Lung (tissue), 12 donors: ENCODE data around the gene MDN1. TPM values are rescaled to one million over a fixed set of nuclear protein-coding genes. Genes with fewer than 3 reads are reported as not detected.

Experiments
- ATAC-seq: fragments of 200-7000 bp; cut with Tn5 transposase; one replicate; pipeline ENCODE4 v1.9.1; 2020; ENCODE audit warnings: moderate number of reproducible peaks; ENCODE audit not compliant: insufficient read depth, low FRiP score
- DNase-seq, 3 donors: peaks; one replicate each; pipeline ENCODE4 v3.0.0-alpha.2; 2013 to 2017
- H3K27ac ChIP-seq, 2 donors: one replicate each; pipeline ENCODE4 v1.5.1; 2013; ENCODE audit warnings: mild to moderate bottlenecking in 2 of 2, moderate library complexity in 2 of 2, control low read depth in 1 of 2, inconsistent platforms in 1 of 2, low read depth in 1 of 2, low read length in 1 of 2
- H3K27me3 ChIP-seq, 3 donors: one replicate each; pipeline ENCODE4 v1.5.1; 2013; ENCODE audit warnings: low read length in 2 of 3; ENCODE audit not compliant: control insufficient read depth in 3 of 3, insufficient read depth in 3 of 3
- H3K36me3 ChIP-seq, 4 donors: one replicate each; pipeline ENCODE4 v1.5.1; 2013; ENCODE audit warnings: low read length in 4 of 4, mild to moderate bottlenecking in 1 of 4, moderate library complexity in 1 of 4; ENCODE audit not compliant: control insufficient read depth in 4 of 4, insufficient read depth in 4 of 4
- H3K4me1 ChIP-seq, 5 donors: one replicate each; pipeline ENCODE4 v1.5.1; 2013; ENCODE audit warnings: low read length in 5 of 5, mild to moderate bottlenecking in 2 of 5, moderate library complexity in 1 of 5; ENCODE audit not compliant: control insufficient read depth in 5 of 5, insufficient read depth in 5 of 5
- H3K4me3 ChIP-seq: one replicate; pipeline ENCODE4 v1.5.1; 2013; ENCODE audit warnings: mild to moderate bottlenecking, control low read depth, moderate library complexity
- H3K9ac ChIP-seq, 2 donors: one replicate each; pipeline ENCODE4 v1.5.1; 2013; ENCODE audit warnings: low read length in 2 of 2, control low read depth in 1 of 2; ENCODE audit not compliant: insufficient read depth in 1 of 2
- H3K9me3 ChIP-seq, 4 donors: one replicate each; pipeline ENCODE4 v1.5.1; 2013; ENCODE audit warnings: low read length in 3 of 4, mild to moderate bottlenecking in 1 of 4, moderate library complexity in 1 of 4; ENCODE audit not compliant: control insufficient read depth in 4 of 4, insufficient read depth in 3 of 4
- CTCF ChIP-seq: IDR thresholded peaks from 2 replicates; pipeline ENCODE4 v1.5.1; 2012; ENCODE audit warnings: mild to moderate bottlenecking; ENCODE audit errors: control extremely low read depth, extremely low read depth
- WGBS, 2 donors: extraction: QIAGEN DNeasy Blood & Tissue Kit; methylation state at CpG; one replicate each; pipeline ENCODE4 v1.1.7; 2013; 5-methylcytosine and 5-hydroxymethylcytosine counted together
- polyA plus RNA-seq, 2 donors: library from polyadenylated mRNA; stranded (reverse); fragments of 200-250 nt; gene quantifications; one replicate each; pipeline ENCODE4 v1.2.1, GENCODE V29; 2013
- total RNA-seq, 2 donors: library from RNA; depleted of rRNA in 1 of 2; stranded (reverse); fragments of >200 nt in 1 of 2; gene quantifications; one replicate each; pipeline ENCODE4 v1.2.1, GENCODE V29; 2014 to 2021
- donor health status: control.
- donor health status: control.
- donor health status: Bipolar disorder and iron deficiency.
- donor health status: healthy.
- donor health status: DM: yes; HTN: yes; CAD: no.

MDN1 gene
- total and polyA plus RNA-seq, 4 donors, result 7.6 to 33.8 (median 31.7) TPM

- no peak overlapping the region for H3K27ac ChIP-seq
- H3K36me3 ChIP-seq, result peaks cover 0 to 5% (median 0%) of the 10 kb centered on the region in 4 donors
- no peaks in the 10 kb centered on the region for H3K4me1 ChIP-seq
- H3K9ac ChIP-seq, result no peak overlapping the region
- no peak overlapping the region for H3K4me3 ChIP-seq
- no peaks in the 10 kb centered on the region for H3K27me3 ChIP-seq
- ATAC-seq (no peak), DNase-seq (no peak)
- H3K9me3 ChIP-seq, result no peaks in the 10 kb centered on the region
- WGBS, 2 donors, result 86 to 94% methylated on average over 5 of the region's 5 CpGs
- no peak for TF ChIP-seq CTCF
These were observed 203.1 kb downstream of the MDN1 start for GRCh38 chr6:89616531-89616930.

GRCh38 chr6:89615882-89616281 lies 203.7 kb downstream of the MDN1 start:
- H3K4me1 ChIP-seq, result no peaks in the 10 kb centered on the region
- TF ChIP-seq CTCF, result no peak
- no peak overlapping the region for H3K4me3 ChIP-seq
- ATAC-seq (no peak), DNase-seq (no peak)
- WGBS, 2 donors, result 89 to 93% methylated on average over 5 of the region's 5 CpGs
- no peak overlapping the region for H3K9ac ChIP-seq
- H3K9me3 ChIP-seq, result no peaks in the 10 kb centered on the region
- H3K36me3 ChIP-seq, result peaks cover 0 to 5% (median 0%) of the 10 kb centered on the region in 4 donors
- no peaks in the 10 kb centered on the region for H3K27me3 ChIP-seq
- H3K27ac ChIP-seq, result no peak overlapping the region

GRCh38 chr6:89613790-89614189 lies 205.8 kb downstream of the MDN1 start:
- WGBS, 2 donors, result 92 to 93% methylated on average over 5 of the region's 5 CpGs
- no peak overlapping the region for H3K9ac ChIP-seq
- DNase-seq (no peak), ATAC-seq (no peak)
- no peak for TF ChIP-seq CTCF
- no peaks in the 10 kb centered on the region for H3K27me3 ChIP-seq
- H3K9me3 ChIP-seq, result no peaks in the 10 kb centered on the region
- H3K27ac ChIP-seq, result no peak overlapping the region
- H3K4me1 ChIP-seq, result no peaks in the 10 kb centered on the region
- no peak overlapping the region for H3K4me3 ChIP-seq
- H3K36me3 ChIP-seq, result peaks cover 0 to 5% (median 0%) of the 10 kb centered on the region in 4 donors

GRCh38 chr6:89612121-89612520 lies 207.5 kb downstream of the MDN1 start:
- Histone ChIP-seq H3K9me3 (no peaks in the 10 kb centered on the region), H3K4me1 (no peaks in the 10 kb centered on the region), H3K4me3 (no peak overlapping the region), H3K27ac (no peak overlapping the region), H3K36me3 (peaks cover 0 to 5% (median 0%) of the 10 kb centered on the region in 4 donors), H3K9ac (no peak overlapping the region), H3K27me3 (no peaks in the 10 kb centered on the region)
- DNase-seq (no peak), ATAC-seq (no peak)
- no peak for TF ChIP-seq CTCF
- WGBS, 2 donors, result 91 to 92% methylated on average over 12 of the region's 12 CpGs
